ENCODE measurements around the gene EFHD2. TPM values are rescaled to one million over a fixed set of nuclear protein-coding genes. Genes with fewer than 3 reads are reported as not detected.
A peak's percentile ranks its signal among the peaks of the same experiment; 100 is the strongest.

The EFHD2 gene
- total and polyA plus RNA-seq, 2 of the 8 experiments (the other 6 are each of a cell fraction or from before 2014, with no cell fraction given) = 24.4 to 25.1 TPM

- no peak for TF ChIP-seq CTBP2 (IDR thresholded peaks at IDR 0.05; ENCODE audit: borderline replicate concordance, insufficient read depth, insufficient read length, low read length)
- peak in 1 of 2 experiments; percentile 54; a peak in 2 of 4 replicates for TF ChIP-seq RAD21 (IDR thresholded peaks at IDR 0.05 in 1 of 2, conservative IDR thresholded peaks at IDR 0.05 in 1 of 2; ENCODE audit: low read depth in 2 of 2, low read length in 2 of 2)
- TF ChIP-seq SP1 (IDR thresholded peaks at IDR 0.05; ENCODE audit: low read depth, low read length) = no peak
- no peak for TF ChIP-seq TBP (IDR thresholded peaks at IDR 0.05; ENCODE audit: low read depth, low read length)
Measured at GRCh38 chr1:15390667-15391066, 19.0 kb upstream of the EFHD2 start (continued).

Data from H1 (cell line).